NT2/D1 (cell line): ENCODE data around the gene AHNAK.

ENCODE experiments used
- YY1 ChIP-seq: IDR thresholded peaks from 2 replicates; pipeline ENCODE4 v1.6.1; 2011; ENCODE audit not compliant: insufficient read length, insufficient read depth
- ZNF274 ChIP-seq: IDR thresholded peaks from 2 replicates; pipeline ENCODE4 v1.6.1; 2011; ENCODE audit warnings: mild to moderate bottlenecking, low read depth, low read length

DNA sequence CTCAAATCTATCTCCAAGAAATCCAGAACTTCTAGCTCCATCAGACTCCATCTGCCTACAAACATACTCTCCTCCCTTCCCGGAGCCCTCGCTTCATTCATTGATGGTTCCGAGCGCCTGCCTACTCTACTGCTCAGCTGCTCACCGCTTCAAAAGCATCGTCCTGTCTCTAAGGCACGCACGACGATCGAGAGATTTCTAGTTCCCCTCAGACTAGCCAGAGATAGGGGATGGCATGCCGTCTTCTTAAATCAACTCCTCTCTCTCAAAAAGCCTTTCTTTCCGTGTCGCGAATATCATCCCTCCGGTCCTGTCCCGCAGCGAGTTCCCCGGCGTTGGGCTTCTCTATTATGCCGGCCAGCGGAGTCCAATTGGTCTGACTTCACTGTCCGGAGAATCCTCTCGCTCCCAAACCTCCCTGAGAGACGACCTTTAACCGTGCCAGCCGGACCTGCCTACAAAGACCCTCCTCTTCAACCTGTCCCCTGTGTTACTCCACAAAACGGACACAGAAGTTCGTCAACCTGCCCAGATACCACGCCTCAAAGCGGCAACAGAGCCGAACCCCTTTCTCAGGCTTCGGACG is 26.5 kb upstream of the AHNAK start:
- TF ChIP-seq YY1, result no peak
- no peak for TF ChIP-seq ZNF274
